ENCODE results near the gene MAPKAP1. TPM values are rescaled to one million over a fixed set of nuclear protein-coding genes. Genes with fewer than 3 reads are reported as not detected.

The MAPKAP1 gene
- total and polyA plus RNA-seq, 4 donors: 32.2 to 58.4 (median 56.1) TPM

GRCh38 chr9:125388978-125389377 is 318.0 kb downstream of the MAPKAP1 start:
- no peak overlapping the region for H3K4me3 ChIP-seq (ENCODE audit: low read length in 2 of 2)
- H3K27me3 ChIP-seq (ENCODE audit: control insufficient read depth in 1 of 2, insufficient read depth in 2 of 2, low read length in 1 of 2): no peaks in the 10 kb centered on the region
- ATAC-seq (ENCODE audit: low FRiP score): no peak
- no peaks in the 10 kb centered on the region for H3K36me3 ChIP-seq (ENCODE audit: control insufficient read depth in 1 of 2, insufficient read depth in 2 of 2, low read length in 1 of 2)
- no peak overlapping the region for H3K27ac ChIP-seq (ENCODE audit: low read depth in 1 of 2, low read length in 2 of 2)
- 58 to 66% methylated on average over 6 of the region's 6 CpGs for WGBS, 2 donors
- intact Hi-C loops (cut with DNase I): no loop called here
- no peaks in the 10 kb centered on the region for H3K9me3 ChIP-seq (ENCODE audit: control insufficient read depth, low read length)
- DNase-seq: no peak
- H3K4me1 ChIP-seq (ENCODE audit: control insufficient read depth in 1 of 2, insufficient read depth in 2 of 2, low read length in 2 of 2): no peaks in the 10 kb centered on the region

GRCh38 chr9:125387861-125388524 is 319.0 kb downstream of the MAPKAP1 start:
- no peak overlapping the region for H3K27ac ChIP-seq (ENCODE audit: low read depth in 1 of 2, low read length in 2 of 2)
- no peaks in the 10 kb centered on the region for H3K27me3 ChIP-seq (ENCODE audit: control insufficient read depth in 1 of 2, insufficient read depth in 2 of 2, low read length in 1 of 2)
- H3K9me3 ChIP-seq (ENCODE audit: control insufficient read depth, low read length): no peaks in the 10 kb centered on the region
- 89 to 90% methylated on average over 14 of the region's 14 CpGs for WGBS, 2 donors
- ATAC-seq (ENCODE audit: low FRiP score): no peak
- no peaks in the 10 kb centered on the region for H3K36me3 ChIP-seq (ENCODE audit: control insufficient read depth in 1 of 2, insufficient read depth in 2 of 2, low read length in 1 of 2)
- H3K4me3 ChIP-seq (ENCODE audit: low read length in 2 of 2): no peak overlapping the region
- H3K4me1 ChIP-seq (ENCODE audit: control insufficient read depth in 1 of 2, insufficient read depth in 2 of 2, low read length in 2 of 2): no peaks in the 10 kb centered on the region
- intact Hi-C loops (cut with DNase I): no loop called here
- peak in 1 of 2 donors; percentile 61 for DNase-seq

Other genes with a start within 250 kb of the MAPKAP1 start
- 10 to 100 TPM; 21.6 to 44.7 TPM for gene PBX3, start 40.2 kb upstream of the MAPKAP1 start, total RNA-seq
- 10 to 100 TPM; 10.3 to 16.0 TPM for gene PBX3, start 40.2 kb upstream of the MAPKAP1 start, polyA plus RNA-seq

Measured in aorta (tissue), 5 donors.